ENCODE data around the gene GRIN2A. TPM values are rescaled to one million over a fixed set of nuclear protein-coding genes. Genes with fewer than 3 reads are reported as not detected.

The GRIN2A gene
- polyA plus RNA-seq, 1 donor from 2014 or later: 0.11 TPM

DNA sequence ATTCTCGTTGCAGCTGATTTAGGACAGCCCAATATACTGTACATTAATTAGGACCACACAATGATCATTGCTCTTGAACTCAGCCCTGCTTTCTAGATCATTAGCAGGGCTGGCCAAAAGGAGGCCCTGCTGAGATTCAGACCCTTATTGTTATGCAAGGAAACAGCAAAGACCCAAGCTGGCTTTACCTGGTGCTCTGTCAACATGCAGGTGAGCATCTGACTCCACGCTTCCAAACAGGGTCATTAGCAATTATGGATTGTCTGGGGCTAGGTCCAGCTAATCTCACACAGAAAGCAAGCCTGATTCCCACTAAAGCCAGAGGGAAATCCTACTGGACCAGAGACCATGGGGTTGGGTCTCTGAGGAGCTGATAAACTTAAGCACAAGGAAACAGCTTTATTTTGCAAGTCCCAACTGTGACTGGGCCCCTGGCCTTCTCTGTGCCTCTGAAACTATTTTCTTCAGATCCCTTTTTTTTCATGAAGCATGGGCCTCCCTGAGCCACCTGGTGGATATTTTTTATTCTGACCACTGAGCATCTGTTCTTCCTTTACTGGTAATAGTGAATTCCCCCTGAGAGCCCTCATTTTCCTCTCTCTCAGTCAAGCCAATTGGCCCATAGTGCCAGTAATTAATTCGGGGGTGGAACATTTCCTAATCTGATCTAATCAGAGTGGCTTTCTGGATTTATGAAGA, 236.1 kb downstream of the GRIN2A start:
- H3K27me3 ChIP-seq (ENCODE audit: insufficient read depth, low read depth, low read length): no peaks in the 10 kb centered on the region
- H3F3A ChIP-seq (ENCODE audit: insufficient read depth, low read length, poor library complexity, severe bottlenecking): no peaks in the 10 kb centered on the region
- H3K9me2 ChIP-seq (ENCODE audit: insufficient read depth, low read length): no peaks in the 10 kb centered on the region
- no peak overlapping the region for H3K4me2 ChIP-seq (ENCODE audit: low read length)
- TF ChIP-seq, protein P1, sequence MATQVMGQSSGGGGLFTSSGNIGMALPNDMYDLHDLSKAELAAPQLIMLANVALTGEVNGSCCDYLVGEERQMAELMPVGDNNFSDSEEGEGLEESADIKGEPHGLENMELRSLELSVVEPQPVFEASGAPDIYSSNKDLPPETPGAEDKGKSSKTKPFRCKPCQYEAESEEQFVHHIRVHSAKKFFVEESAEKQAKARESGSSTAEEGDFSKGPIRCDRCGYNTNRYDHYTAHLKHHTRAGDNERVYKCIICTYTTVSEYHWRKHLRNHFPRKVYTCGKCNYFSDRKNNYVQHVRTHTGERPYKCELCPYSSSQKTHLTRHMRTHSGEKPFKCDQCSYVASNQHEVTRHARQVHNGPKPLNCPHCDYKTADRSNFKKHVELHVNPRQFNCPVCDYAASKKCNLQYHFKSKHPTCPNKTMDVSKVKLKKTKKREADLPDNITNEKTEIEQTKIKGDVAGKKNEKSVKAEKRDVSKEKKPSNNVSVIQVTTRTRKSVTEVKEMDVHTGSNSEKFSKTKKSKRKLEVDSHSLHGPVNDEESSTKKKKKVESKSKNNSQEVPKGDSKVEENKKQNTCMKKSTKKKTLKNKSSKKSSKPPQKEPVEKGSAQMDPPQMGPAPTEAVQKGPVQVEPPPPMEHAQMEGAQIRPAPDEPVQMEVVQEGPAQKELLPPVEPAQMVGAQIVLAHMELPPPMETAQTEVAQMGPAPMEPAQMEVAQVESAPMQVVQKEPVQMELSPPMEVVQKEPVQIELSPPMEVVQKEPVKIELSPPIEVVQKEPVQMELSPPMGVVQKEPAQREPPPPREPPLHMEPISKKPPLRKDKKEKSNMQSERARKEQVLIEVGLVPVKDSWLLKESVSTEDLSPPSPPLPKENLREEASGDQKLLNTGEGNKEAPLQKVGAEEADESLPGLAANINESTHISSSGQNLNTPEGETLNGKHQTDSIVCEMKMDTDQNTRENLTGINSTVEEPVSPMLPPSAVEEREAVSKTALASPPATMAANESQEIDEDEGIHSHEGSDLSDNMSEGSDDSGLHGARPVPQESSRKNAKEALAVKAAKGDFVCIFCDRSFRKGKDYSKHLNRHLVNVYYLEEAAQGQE (IDR thresholded peaks at IDR 0.05; ENCODE audit: borderline replicate concordance): no peak
- TF ChIP-seq EZH2 (IDR thresholded peaks at IDR 0.05; ENCODE audit: borderline replicate concordance, insufficient read depth, low read length, poor library complexity, severe bottlenecking) (no peak), RAD21 (conservative IDR thresholded peaks at IDR 0.05) (no peak), POLR2AphosphoS5 (IDR thresholded peaks at IDR 0.05) (no peak), TAF1 (IDR thresholded peaks at IDR 0.05; ENCODE audit: low read depth) (no peak), SMC3 (conservative IDR thresholded peaks at IDR 0.05; ENCODE audit: poor library complexity) (no peak), MXI1 (conservative IDR thresholded peaks at IDR 0.05; ENCODE audit: poor library complexity, severe bottlenecking) (no peak), EP300 (conservative IDR thresholded peaks at IDR 0.05; ENCODE audit: poor library complexity, severe bottlenecking) (no peak)
- TF ChIP-seq, protein P2, sequence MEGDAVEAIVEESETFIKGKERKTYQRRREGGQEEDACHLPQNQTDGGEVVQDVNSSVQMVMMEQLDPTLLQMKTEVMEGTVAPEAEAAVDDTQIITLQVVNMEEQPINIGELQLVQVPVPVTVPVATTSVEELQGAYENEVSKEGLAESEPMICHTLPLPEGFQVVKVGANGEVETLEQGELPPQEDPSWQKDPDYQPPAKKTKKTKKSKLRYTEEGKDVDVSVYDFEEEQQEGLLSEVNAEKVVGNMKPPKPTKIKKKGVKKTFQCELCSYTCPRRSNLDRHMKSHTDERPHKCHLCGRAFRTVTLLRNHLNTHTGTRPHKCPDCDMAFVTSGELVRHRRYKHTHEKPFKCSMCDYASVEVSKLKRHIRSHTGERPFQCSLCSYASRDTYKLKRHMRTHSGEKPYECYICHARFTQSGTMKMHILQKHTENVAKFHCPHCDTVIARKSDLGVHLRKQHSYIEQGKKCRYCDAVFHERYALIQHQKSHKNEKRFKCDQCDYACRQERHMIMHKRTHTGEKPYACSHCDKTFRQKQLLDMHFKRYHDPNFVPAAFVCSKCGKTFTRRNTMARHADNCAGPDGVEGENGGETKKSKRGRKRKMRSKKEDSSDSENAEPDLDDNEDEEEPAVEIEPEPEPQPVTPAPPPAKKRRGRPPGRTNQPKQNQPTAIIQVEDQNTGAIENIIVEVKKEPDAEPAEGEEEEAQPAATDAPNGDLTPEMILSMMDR (IDR thresholded peaks at IDR 0.05; ENCODE audit: poor library complexity, severe bottlenecking): no peak
- H2AFZ ChIP-seq (ENCODE audit: low read depth, low read length): no peak overlapping the region
- H3K79me2 ChIP-seq (replicated peaks; ENCODE audit: insufficient read depth, low read length): no peaks in the 10 kb centered on the region
- H4K20me1 ChIP-seq (ENCODE audit: insufficient read depth): no peaks in the 10 kb centered on the region
- no peaks in the 10 kb centered on the region for H3K9me3 ChIP-seq (ENCODE audit: low read length)
- H3K36me3 ChIP-seq (ENCODE audit: insufficient read depth, low read length): no peaks in the 10 kb centered on the region
- H3K27ac ChIP-seq (ENCODE audit: low read length): no peak overlapping the region
- H3K4me3 ChIP-seq (ENCODE audit: low read length): no peak overlapping the region
- H3K9ac ChIP-seq (ENCODE audit: low read length): no peak overlapping the region

DNA sequence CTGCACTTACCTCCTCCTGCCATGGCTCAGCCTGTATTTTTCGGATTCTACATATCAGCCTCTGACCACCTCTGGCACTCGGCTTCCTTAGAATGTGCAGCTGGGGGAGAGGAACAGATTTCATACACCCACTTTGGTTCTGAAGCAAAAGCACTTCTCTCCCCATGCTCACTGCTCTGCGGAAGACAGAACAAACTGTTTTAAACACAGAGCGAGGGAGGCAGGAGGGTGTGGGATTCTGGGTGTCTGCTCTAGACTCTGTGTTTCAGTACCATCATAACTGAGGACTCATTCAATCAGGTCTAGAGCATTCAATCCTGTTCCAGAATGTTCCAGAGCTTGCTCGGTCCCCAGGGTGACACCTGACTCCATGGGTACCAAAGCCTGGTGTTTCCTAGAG, 239.1 kb downstream of the GRIN2A start:
- no peaks in the 10 kb centered on the region for H4K20me1 ChIP-seq (ENCODE audit: insufficient read depth)
- H3K9ac ChIP-seq (ENCODE audit: low read length): no peak overlapping the region
- TF ChIP-seq, protein P2 (IDR thresholded peaks at IDR 0.05; ENCODE audit: poor library complexity, severe bottlenecking): no peak
- no peak for TF ChIP-seq EZH2 (IDR thresholded peaks at IDR 0.05; ENCODE audit: borderline replicate concordance, insufficient read depth, low read length, poor library complexity, severe bottlenecking)
- TF ChIP-seq MXI1 (conservative IDR thresholded peaks at IDR 0.05; ENCODE audit: poor library complexity, severe bottlenecking): no peak
- TF ChIP-seq, protein P1 (IDR thresholded peaks at IDR 0.05; ENCODE audit: borderline replicate concordance): no peak
- TF ChIP-seq EP300 (conservative IDR thresholded peaks at IDR 0.05; ENCODE audit: poor library complexity, severe bottlenecking): no peak
- TF ChIP-seq SMC3 (conservative IDR thresholded peaks at IDR 0.05; ENCODE audit: poor library complexity): no peak
- no peak for TF ChIP-seq TAF1 (IDR thresholded peaks at IDR 0.05; ENCODE audit: low read depth)
- no peak for TF ChIP-seq RAD21 (conservative IDR thresholded peaks at IDR 0.05)
- TF ChIP-seq POLR2AphosphoS5 (IDR thresholded peaks at IDR 0.05): no peak
- H3K27me3 ChIP-seq (ENCODE audit: insufficient read depth, low read depth, low read length): no peaks in the 10 kb centered on the region
- H2AFZ ChIP-seq (ENCODE audit: low read depth, low read length): no peak overlapping the region
- H3K9me3 ChIP-seq (ENCODE audit: low read length): no peaks in the 10 kb centered on the region
- H3K36me3 ChIP-seq (ENCODE audit: insufficient read depth, low read length): no peaks in the 10 kb centered on the region
- no peak overlapping the region for H3K27ac ChIP-seq (ENCODE audit: low read length)
- H3F3A ChIP-seq (ENCODE audit: insufficient read depth, low read length, poor library complexity, severe bottlenecking): no peaks in the 10 kb centered on the region
- H3K79me2 ChIP-seq (replicated peaks; ENCODE audit: insufficient read depth, low read length): no peaks in the 10 kb centered on the region
- H3K4me2 ChIP-seq (ENCODE audit: low read length): no peak overlapping the region
- H3K9me2 ChIP-seq (ENCODE audit: insufficient read depth, low read length): no peaks in the 10 kb centered on the region
- H3K4me3 ChIP-seq (ENCODE audit: low read length): no peak overlapping the region
